GM23338 (cell line): Measurements from ENCODE around the gene TNFAIP8L1. TPM values are rescaled to one million over a fixed set of nuclear protein-coding genes. Genes with fewer than 3 reads are reported as not detected.

Experiments used
- ATAC-seq: fragments of 200-7000 bp; cut with Tn5 transposase; 3 replicates; pipeline ENCODE4 v1.9.1; 2020
- DNase-seq: peaks from one replicate; pipeline ENCODE4 v3.0.0-alpha.2; 2015; ENCODE audit warnings: low spot score
- H2AFZ ChIP-seq: fragments of 200-600 bp; sonication (generic); 2 replicates; pipeline ENCODE4 v1.8.0; 2016; ENCODE audit warnings: antibody characterized with exemption, mild to moderate bottlenecking, moderate library complexity
- H3F3A ChIP-seq: fragments of 200-600 bp; sonication (generic); replicated peaks from 2 replicates; pipeline ENCODE4 v1.8.0; 2017; ENCODE audit warnings: antibody characterized with exemption, mixed run types, low read depth
- H3K27ac ChIP-seq: fragments of 200-600 bp; sonication (generic); 2 replicates; pipeline ENCODE4 v1.6.1; 2016; ENCODE audit warnings: low read depth
- H3K27me3 ChIP-seq: fragments of 200-600 bp; sonication (generic); 2 replicates; pipeline ENCODE4 v1.8.0; 2016; ENCODE audit warnings: mild to moderate bottlenecking, mixed run types, moderate library complexity; ENCODE audit not compliant: insufficient read depth
- H3K36me3 ChIP-seq: fragments of 200-600 bp; sonication (generic); 2 replicates; pipeline ENCODE4 v1.8.0; 2016; ENCODE audit warnings: mild to moderate bottlenecking; ENCODE audit not compliant: insufficient read depth
- H3K4me1 ChIP-seq: fragments of 200-600 bp; sonication (generic); 2 replicates; pipeline ENCODE4 v1.8.0; 2016; ENCODE audit warnings: mild to moderate bottlenecking, moderate library complexity; ENCODE audit not compliant: insufficient read depth
- H3K4me2 ChIP-seq: fragments of 200-600 bp; sonication (generic); 2 replicates; pipeline ENCODE4 v1.7.1; 2017; ENCODE audit warnings: mixed run types
- H3K4me3 ChIP-seq: fragments of 200-600 bp; sonication (generic); 2 replicates; pipeline ENCODE4 v1.6.1; 2016; ENCODE audit warnings: mixed run types
- H3K79me2 ChIP-seq: fragments of 200-600 bp; sonication (generic); replicated peaks from 2 replicates; pipeline ENCODE4 v1.8.0; 2017; ENCODE audit warnings: mild to moderate bottlenecking; ENCODE audit not compliant: insufficient read depth
- H3K9me2 ChIP-seq: fragments of 200-600 bp; sonication (generic); 2 replicates; pipeline ENCODE4 v1.8.0; 2017; ENCODE audit not compliant: insufficient read depth
- H4K20me1 ChIP-seq: fragments of 200-600 bp; sonication (generic); replicated peaks from 2 replicates; pipeline ENCODE4 v1.8.0; 2017; ENCODE audit warnings: mild to moderate bottlenecking; ENCODE audit not compliant: insufficient read depth
- H3K27ac Mint-ChIP-seq: 2 replicates; pipeline ENCODE4 v1.8.0; 2020; ENCODE audit warnings: inconsistent platforms, mild to moderate bottlenecking, moderate library complexity, mixed read lengths
- H3K27me3 Mint-ChIP-seq: 3 replicates; pipeline ENCODE4 v1.8.0; 2022; ENCODE audit warnings: low read depth, mild to moderate bottlenecking, moderate library complexity, mixed read lengths, inconsistent platforms; ENCODE audit not compliant: insufficient read depth, poor library complexity
- H3K36me3 Mint-ChIP-seq: 3 replicates; pipeline ENCODE4 v1.8.0; 2021; ENCODE audit warnings: low read depth, mild to moderate bottlenecking, inconsistent platforms, moderate library complexity, mixed read lengths
- H3K4me1 Mint-ChIP-seq: 3 replicates; pipeline ENCODE4 v1.8.0; 2020; ENCODE audit warnings: mild to moderate bottlenecking, inconsistent platforms, mixed read lengths
- H3K4me3 Mint-ChIP-seq: 3 replicates; pipeline ENCODE4 v1.8.0; 2021; ENCODE audit warnings: moderate library complexity, mild to moderate bottlenecking, inconsistent platforms, mixed read lengths
- H3K9me3 Mint-ChIP-seq: 3 replicates; pipeline ENCODE4 v1.8.0; 2020; ENCODE audit warnings: moderate library complexity, mild to moderate bottlenecking, inconsistent platforms, mixed read lengths
- CREB1 ChIP-seq: fragments of 250-450 bp; sonication (Bioruptor Pico); IDR thresholded peaks from 2 replicates; pipeline ENCODE4 v1.5.0; 2020; ENCODE audit warnings: low read depth, mild to moderate bottlenecking, moderate library complexity
- CTCF ChIP-seq, 2 experiments: fragments of 200-600 bp in 1 of 2; sonication (generic) in 1 of 2; conservative IDR thresholded peaks; 2 replicates each; pipeline versions ENCODE4 v1.5.1 to v1.6.1; 2016 to 2017; ENCODE audit warnings: antibody characterized with exemption in 2 of 2, low read depth in 2 of 2, mild to moderate bottlenecking in 2 of 2, moderate library complexity in 1 of 2
- ETS1 ChIP-seq: IDR thresholded peaks from 2 replicates; pipeline ENCODE4 v1.6.1; 2016; ENCODE audit warnings: antibody characterized with exemption
- EZH2 ChIP-seq: fragments of 200-600 bp; sonication (generic); IDR thresholded peaks from one replicate; pipeline ENCODE4 v1.8.0; 2017; ENCODE audit warnings: antibody characterized with exemption, mild to moderate bottlenecking, low read depth; ENCODE audit not compliant: unreplicated experiment
- EZH2phosphoT487 ChIP-seq: fragments of 200-600 bp; sonication (generic); IDR thresholded peaks from one replicate; pipeline ENCODE4 v1.8.1; 2018; ENCODE audit warnings: antibody characterized with exemption; ENCODE audit not compliant: unreplicated experiment
- JUNB ChIP-seq: IDR thresholded peaks from one replicate; pipeline ENCODE4 v1.6.1; 2016; ENCODE audit warnings: antibody characterized with exemption; ENCODE audit not compliant: unreplicated experiment
- NANOG ChIP-seq: IDR thresholded peaks from 2 replicates; pipeline ENCODE4 v1.6.1; 2016; ENCODE audit warnings: antibody characterized with exemption, borderline replicate concordance
- POLR2AphosphoS5 ChIP-seq: IDR thresholded peaks from 2 replicates; pipeline ENCODE4 v1.6.1; 2016; ENCODE audit warnings: antibody characterized with exemption, low read depth
- REST ChIP-seq: IDR thresholded peaks from one replicate; pipeline ENCODE4 v1.6.1; 2018; ENCODE audit warnings: antibody characterized with exemption; ENCODE audit not compliant: unreplicated experiment
- STAT1 ChIP-seq: IDR thresholded peaks from one replicate; pipeline ENCODE4 v1.6.1; 2016; ENCODE audit warnings: antibody characterized with exemption; ENCODE audit not compliant: unreplicated experiment
- ZNF114 ChIP-seq: fragments of 250-450 bp; sonication (Bioruptor Pico); IDR thresholded peaks from 2 replicates; pipeline ENCODE4 v1.5.0; 2020; ENCODE audit warnings: mild to moderate bottlenecking, moderate library complexity
- ZNF331 ChIP-seq: fragments of 250-450 bp; sonication (Bioruptor Pico); IDR thresholded peaks from 2 replicates; pipeline ENCODE4 v1.5.0; 2020; ENCODE audit warnings: low read depth, mild to moderate bottlenecking, moderate library complexity
- ZNF462 ChIP-seq: fragments of 250-450 bp; sonication (Bioruptor Pico); IDR thresholded peaks from 2 replicates; pipeline ENCODE4 v1.5.0; 2020; ENCODE audit warnings: mild to moderate bottlenecking, moderate library complexity
- polyA plus RNA-seq: library from polyadenylated mRNA; unstranded; fragments of >200 nt; fragmentation: Nextera tagmentation; extraction: Ambion mirVana; gene quantifications from 2 replicates; pipeline ENCODE4 v1.2.1, GENCODE V29; 2016
- total RNA-seq: library from RNA; depleted of rRNA; stranded (reverse); fragments of >200 nt; shearing (Covaris generic); gene quantifications from 2 replicates; pipeline ENCODE4 v1.2.3, GENCODE V29; 2014

The TNFAIP8L1 gene
- total and polyA plus RNA-seq, 2 experiments from 2014 or later: 2.7 to 4.1 TPM

- H3K79me2 ChIP-seq: no peaks in the 10 kb centered on the region
- no peak overlapping the region for H3K27ac ChIP-seq
- no peaks in the 10 kb centered on the region for H3K9me2 ChIP-seq
- no peaks in the 10 kb centered on the region for H3F3A ChIP-seq
- H3K4me3 ChIP-seq: no peak overlapping the region
- peaks cover 12% of the 10 kb centered on the region for H3K36me3 ChIP-seq
- peaks cover 10% of the 10 kb centered on the region for H3K27me3 Mint-ChIP-seq
- H2AFZ ChIP-seq: no peak overlapping the region
- TF ChIP-seq CTCF (conservative IDR thresholded peaks at IDR 0.05; ENCODE audit: low read depth in 2 of 2): no peak
- no peak for TF ChIP-seq ZNF114 (CRISPR knock-in tag)
- no peak for TF ChIP-seq ZNF331 (CRISPR knock-in tag)
- TF ChIP-seq ETS1: no peak
- TF ChIP-seq EZH2: no peak
- no peak for TF ChIP-seq NANOG
- no peak for TF ChIP-seq POLR2AphosphoS5
- no peak for TF ChIP-seq STAT1
- TF ChIP-seq EZH2phosphoT487: no peak
- TF ChIP-seq ZNF462 (CRISPR knock-in tag): no peak
- TF ChIP-seq JUNB: no peak
- no peak for TF ChIP-seq CREB1
- no peak for TF ChIP-seq REST
- no peak overlapping the region for H3K4me3 Mint-ChIP-seq
- H3K4me1 ChIP-seq: no peaks in the 10 kb centered on the region
- no peak overlapping the region for H3K4me2 ChIP-seq
- H3K4me1 Mint-ChIP-seq: no peaks in the 10 kb centered on the region
- H4K20me1 ChIP-seq: no peaks in the 10 kb centered on the region; the same call in 1 of the 2 replicates
- H3K9me3 Mint-ChIP-seq: no peaks in the 10 kb centered on the region
- ATAC-seq: no peak
- no peak for DNase-seq
- H3K36me3 Mint-ChIP-seq: peaks cover 46% of the 10 kb centered on the region
- no peak overlapping the region for H3K27ac Mint-ChIP-seq
- H3K27me3 ChIP-seq: no peaks in the 10 kb centered on the region
Observed at GRCh38 chr19:4691373-4691772, 52.1 kb downstream of the TNFAIP8L1 start.
